BJ (cell line): ENCODE results near the gene EAPP. TPM values are rescaled to one million over a fixed set of nuclear protein-coding genes. Genes with fewer than 3 reads are reported as not detected.

Experiments used
- CTCF ChIA-PET: fragments of 350-600 bp; formaldehyde crosslinking; extraction: SDS; loops from one replicate; lab custom pipeline; 2021; ENCODE audit warnings: antibody characterized with exemption, inconsistent platforms; lab: Yijun Ruan, JAX
- POLR2A ChIA-PET: fragments of 300-600 bp; sonication (Branson Sonifier 250); formaldehyde crosslinking; extraction: SDS; loops from one replicate; lab custom pipeline; 2021; ENCODE audit warnings: antibody characterized with exemption; lab: Charles Lee
- DNase-seq: peaks from one replicate; pipeline ENCODE4 v3.0.0-alpha.2; 2011; ENCODE audit warnings: low read depth
- H3K27me3 ChIP-seq: 2 replicates; pipeline ENCODE4 v1.6.0; 2011; ENCODE audit warnings: low read length; ENCODE audit not compliant: control insufficient read depth, insufficient read depth
- H3K36me3 ChIP-seq: 2 replicates; pipeline ENCODE4 v1.5.1; 2011; ENCODE audit warnings: low read length; ENCODE audit not compliant: control insufficient read depth, insufficient read depth
- H3K4me3 ChIP-seq: 2 replicates; pipeline ENCODE4 v1.5.1; 2011; ENCODE audit warnings: low read depth, mild to moderate bottlenecking, control low read depth, low read length
- CTCF ChIP-seq: IDR thresholded peaks from 2 replicates; pipeline ENCODE4 v1.5.1; 2011; ENCODE audit warnings: low read depth, mild to moderate bottlenecking, control low read depth, inconsistent platforms, low read length, moderate library complexity; ENCODE audit not compliant: insufficient read depth
- polyA plus RNA-seq: library from polyadenylated mRNA; depleted of rRNA; stranded (reverse); fragments of >200 nt; gene quantifications from 2 replicates; pipeline ENCODE4 v1.2.3, GENCODE V29; 2011; rRNA removed
- small RNA-seq: library from RNA; depleted of rRNA; stranded (forward); fragments of <200 nt; gene quantifications from one replicate; pipeline ENCODE3, GENCODE V24; 2012; ENCODE audit warnings: low replicate concordance, low read depth; ENCODE audit not compliant: insufficient read length

EAPP gene
- polyA plus RNA-seq, 1 experiment, result 26.7 TPM

- DNase-seq, result no peak
- no peak for TF ChIP-seq CTCF
- Histone ChIP-seq H3K36me3 (no peaks in the 10 kb centered on the region), H3K4me3 (no peak overlapping the region), H3K27me3 (no peaks in the 10 kb centered on the region)
- ChIA-PET CTCF (interaction anchor here (1.0 to 2.0 kb wide), 2 partner anchors 9 kb away, joined by 3 to 6 read pairs; no protein-coding TSS in a partner anchor), POLR2A (no interaction called here)
Measured at GRCh38 chr14:34474187-34474679, 65.3 kb downstream of the EAPP start.

GRCh38 chr14:34472706-34473279, 66.7 kb downstream of the EAPP start:
- no peak for DNase-seq
- Histone ChIP-seq H3K36me3 (no peaks in the 10 kb centered on the region), H3K4me3 (no peak overlapping the region), H3K27me3 (no peaks in the 10 kb centered on the region)
- POLR2A ChIA-PET, result no interaction called here
- CTCF ChIA-PET, result interaction anchor here (0.6 to 2.0 kb wide), 2 partner anchors 10 to 14 kb away, joined by 3 to 6 read pairs; no protein-coding TSS in a partner anchor
- no peak for TF ChIP-seq CTCF

- POLR2A ChIA-PET, result no interaction called here
Measured at GRCh38 chr14:34470319-34470718, 69.2 kb downstream of the EAPP start.

GRCh38 chr14:34466691-34467090, 72.8 kb downstream of the EAPP start:
- no peak for TF ChIP-seq CTCF
- no peaks in the 10 kb centered on the region for H3K27me3 ChIP-seq
- ChIA-PET POLR2A (no interaction called here), CTCF (no interaction called here)
- no peak for DNase-seq
- no peak overlapping the region for H3K4me3 ChIP-seq
- no peaks in the 10 kb centered on the region for H3K36me3 ChIP-seq

More at GRCh38 chr14:34470319-34470718, 69.2 kb downstream of the EAPP start:
- no peak for DNase-seq
- H3K4me3 ChIP-seq, result no peak overlapping the region
- CTCF ChIA-PET, result no interaction called here
- H3K36me3 ChIP-seq, result no peaks in the 10 kb centered on the region
- no peaks in the 10 kb centered on the region for H3K27me3 ChIP-seq
- TF ChIP-seq CTCF, result no peak

Small RNA genes lying within 50 kb of the gene (small RNA-seq; reads per million reads assigned to genes)
- gene RNU1-27P (not detected), gene RNU1-28P (not detected)

Other genes starting within 250 kb of the EAPP start
- gene SPTSSA, start 77.5 kb downstream of the EAPP start, polyA plus RNA-seq, result 12.1 and 17.4 TPM in 2 replicates
- gene SNX6, start 90.4 kb upstream of the EAPP start, polyA plus RNA-seq, result 59.7 and 129 TPM in 2 replicates
- 81.4 and 206 TPM in 2 replicates for gene CFL2, start 174.9 kb upstream of the EAPP start, polyA plus RNA-seq